ENCODE measurements around the gene NHERF1. TPM values are rescaled to one million over a fixed set of nuclear protein-coding genes. Genes with fewer than 3 reads are reported as not detected.

NHERF1 gene
- total RNA-seq, 1 donor: 22.1 TPM

DNA sequence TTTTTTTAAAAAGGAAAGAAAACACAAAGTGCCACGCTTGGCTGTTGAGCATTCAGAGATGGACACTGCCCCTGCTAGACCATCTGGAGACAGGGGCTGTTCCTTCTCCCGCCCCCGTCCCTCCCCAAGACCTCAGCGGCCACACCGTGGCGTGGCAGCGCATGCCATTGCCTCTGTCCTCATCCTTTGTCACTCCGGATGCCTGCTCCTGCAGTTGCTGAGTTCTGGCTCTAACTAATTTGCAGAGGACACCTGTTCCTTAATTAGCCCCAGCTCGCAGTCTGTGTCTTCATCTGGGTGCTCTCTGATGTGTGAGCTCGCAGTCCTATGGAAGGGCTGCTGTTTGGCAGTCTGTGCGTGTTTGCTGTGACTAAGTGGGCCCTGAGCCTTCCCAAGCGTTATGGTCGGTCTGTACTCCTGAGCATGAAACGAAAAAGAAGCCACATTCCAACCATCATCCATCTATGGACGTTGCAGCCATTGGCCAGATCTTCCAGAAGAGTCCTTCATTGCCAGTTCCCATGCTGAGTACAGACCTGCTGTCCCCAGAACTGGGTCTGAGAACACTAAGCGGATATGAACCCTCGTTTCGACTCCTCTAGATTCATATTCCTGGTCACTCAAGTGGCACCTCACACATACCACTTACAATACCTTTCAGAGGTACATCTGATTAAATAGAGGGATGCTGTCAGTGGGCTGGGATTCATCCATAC lies 68.6 kb downstream of the NHERF1 start:
- no peak for TF ChIP-seq CTCF (IDR thresholded peaks at IDR 0.05; ENCODE audit: extremely low read depth, low read depth, low read length)
- Histone ChIP-seq H3K4me1 (ENCODE audit: insufficient read depth, low read length) (no peaks in the 10 kb centered on the region), H3K4me3 (ENCODE audit: insufficient read depth, low read length) (no peak overlapping the region), H3K79me2 (ENCODE audit: insufficient read depth, low read length) (no peaks in the 10 kb centered on the region), H3K27ac (ENCODE audit: low read depth, low read length) (no peak overlapping the region), H3K27me3 (ENCODE audit: insufficient read depth, low read length) (no peaks in the 10 kb centered on the region), H3K4me2 (ENCODE audit: insufficient read depth, low read length) (no peak overlapping the region), H4K20me1 (ENCODE audit: insufficient read depth, low read length) (peaks cover 12% of the 10 kb centered on the region), H2AFZ (ENCODE audit: low read length) (no peak overlapping the region), H3K9me3 (ENCODE audit: low read depth, low read length) (no peaks in the 10 kb centered on the region), H3K36me3 (ENCODE audit: insufficient read depth, low read length) (peaks cover 8% of the 10 kb centered on the region)
- DNase-seq (ENCODE audit: insufficient read length, low spot score, missing footprints): no peak

- Histone ChIP-seq H3K79me2 (ENCODE audit: insufficient read depth, low read length) (no peaks in the 10 kb centered on the region), H3K4me1 (ENCODE audit: insufficient read depth, low read length) (no peaks in the 10 kb centered on the region), H3K27ac (ENCODE audit: low read depth, low read length) (no peak overlapping the region), H2AFZ (ENCODE audit: low read length) (no peak overlapping the region), H3K36me3 (ENCODE audit: insufficient read depth, low read length) (peaks cover 8% of the 10 kb centered on the region), H4K20me1 (ENCODE audit: insufficient read depth, low read length) (peaks cover 12% of the 10 kb centered on the region), H3K27me3 (ENCODE audit: insufficient read depth, low read length) (no peaks in the 10 kb centered on the region), H3K4me3 (ENCODE audit: insufficient read depth, low read length) (no peak overlapping the region), H3K9me3 (ENCODE audit: low read depth, low read length) (no peaks in the 10 kb centered on the region), H3K4me2 (ENCODE audit: insufficient read depth, low read length) (no peak overlapping the region)
- no peak for TF ChIP-seq CTCF (IDR thresholded peaks at IDR 0.05; ENCODE audit: extremely low read depth, low read depth, low read length)
- DNase-seq (ENCODE audit: insufficient read length, low spot score, missing footprints): no peak
Measured at GRCh38 chr17:74818291-74818938, 70.0 kb downstream of the NHERF1 start.

Other genes with a start within 250 kb of the NHERF1 start
- gene CD300LB, start 217.2 kb upstream of the NHERF1 start, total RNA-seq: not detected in 2 replicates
- under 0.01 TPM in 1 of 2 replicates, not detected in the other for gene CD300C, start 202.5 kb upstream of the NHERF1 start, total RNA-seq
- gene CD300H, start 181.1 kb upstream of the NHERF1 start, total RNA-seq: not detected in 2 replicates
- gene CD300LD, start 156.3 kb upstream of the NHERF1 start, total RNA-seq: not detected in 2 replicates
- under 0.01 TPM in 1 of 2 replicates, not detected in the other for gene CD300E, start 124.9 kb upstream of the NHERF1 start, total RNA-seq
- not detected in 2 replicates for gene CD300LF, start 35.7 kb upstream of the NHERF1 start, total RNA-seq
- gene RAB37, start 11.4 kb upstream of the NHERF1 start, total RNA-seq: under 0.01 and 0.36 TPM in 2 replicates
- gene NAT9, start 27.7 kb downstream of the NHERF1 start, total RNA-seq: 33.0 and 35.1 TPM in 2 replicates
- 0.29 and 0.72 TPM in 2 replicates for gene GRIN2C, start 111.3 kb downstream of the NHERF1 start, total RNA-seq
- gene FDXR, start 124.4 kb downstream of the NHERF1 start, total RNA-seq: 23.5 and 25.9 TPM in 2 replicates
- gene FADS6, start 145.0 kb downstream of the NHERF1 start, total RNA-seq: not detected in 2 replicates
- gene USH1G, start 174.6 kb downstream of the NHERF1 start, total RNA-seq: not detected in 2 replicates
- not detected in 2 replicates for gene OTOP2, start 175.6 kb downstream of the NHERF1 start, total RNA-seq
- not detected in 2 replicates for gene OTOP3, start 187.3 kb downstream of the NHERF1 start, total RNA-seq
- gene HID1, start 224.1 kb downstream of the NHERF1 start, total RNA-seq: 0.36 TPM in 1 of 2 replicates, not detected in the other
- gene CDR2L, start 239.0 kb downstream of the NHERF1 start, total RNA-seq: 15.9 and 16.6 TPM in 2 replicates